ENCODE measurements around the gene OSBPL9.

GRCh38 chr1:51635615-51636014, 18.7 kb downstream of the OSBPL9 start:
- TF ChIP-seq ZBTB33 (IDR thresholded peaks at IDR 0.05): no peak
- no peak for TF ChIP-seq MXI1 (IDR thresholded peaks at IDR 0.05; ENCODE audit: low read depth, low read length)
- TF ChIP-seq SIX5 (IDR thresholded peaks at IDR 0.05; ENCODE audit: low read depth, low read length, severe bottlenecking): no peak
- TF ChIP-seq LARP7 (IDR thresholded peaks at IDR 0.05): no peak
- TF ChIP-seq POLR2AphosphoS5 (IDR thresholded peaks at IDR 0.05; ENCODE audit: low read length): no peak
- TF ChIP-seq CBFB (IDR thresholded peaks at IDR 0.05; ENCODE audit: low read depth): no peak
- TF ChIP-seq, protein P1, sequence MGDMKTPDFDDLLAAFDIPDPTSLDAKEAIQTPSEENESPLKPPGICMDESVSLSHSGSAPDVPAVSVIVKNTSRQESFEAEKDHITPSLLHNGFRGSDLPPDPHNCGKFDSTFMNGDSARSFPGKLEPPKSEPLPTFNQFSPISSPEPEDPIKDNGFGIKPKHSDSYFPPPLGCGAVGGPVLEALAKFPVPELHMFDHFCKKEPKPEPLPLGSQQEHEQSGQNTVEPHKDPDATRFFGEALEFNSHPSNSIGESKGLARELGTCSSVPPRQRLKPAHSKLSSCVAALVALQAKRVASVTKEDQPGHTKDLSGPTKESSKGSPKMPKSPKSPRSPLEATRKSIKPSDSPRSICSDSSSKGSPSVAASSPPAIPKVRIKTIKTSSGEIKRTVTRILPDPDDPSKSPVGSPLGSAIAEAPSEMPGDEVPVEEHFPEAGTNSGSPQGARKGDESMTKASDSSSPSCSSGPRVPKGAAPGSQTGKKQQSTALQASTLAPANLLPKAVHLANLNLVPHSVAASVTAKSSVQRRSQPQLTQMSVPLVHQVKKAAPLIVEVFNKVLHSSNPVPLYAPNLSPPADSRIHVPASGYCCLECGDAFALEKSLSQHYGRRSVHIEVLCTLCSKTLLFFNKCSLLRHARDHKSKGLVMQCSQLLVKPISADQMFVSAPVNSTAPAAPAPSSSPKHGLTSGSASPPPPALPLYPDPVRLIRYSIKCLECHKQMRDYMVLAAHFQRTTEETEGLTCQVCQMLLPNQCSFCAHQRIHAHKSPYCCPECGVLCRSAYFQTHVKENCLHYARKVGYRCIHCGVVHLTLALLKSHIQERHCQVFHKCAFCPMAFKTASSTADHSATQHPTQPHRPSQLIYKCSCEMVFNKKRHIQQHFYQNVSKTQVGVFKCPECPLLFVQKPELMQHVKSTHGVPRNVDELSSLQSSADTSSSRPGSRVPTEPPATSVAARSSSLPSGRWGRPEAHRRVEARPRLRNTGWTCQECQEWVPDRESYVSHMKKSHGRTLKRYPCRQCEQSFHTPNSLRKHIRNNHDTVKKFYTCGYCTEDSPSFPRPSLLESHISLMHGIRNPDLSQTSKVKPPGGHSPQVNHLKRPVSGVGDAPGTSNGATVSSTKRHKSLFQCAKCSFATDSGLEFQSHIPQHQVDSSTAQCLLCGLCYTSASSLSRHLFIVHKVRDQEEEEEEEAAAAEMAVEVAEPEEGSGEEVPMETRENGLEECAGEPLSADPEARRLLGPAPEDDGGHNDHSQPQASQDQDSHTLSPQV (IDR thresholded peaks at IDR 0.05): no peak
- TF ChIP-seq, protein P2, sequence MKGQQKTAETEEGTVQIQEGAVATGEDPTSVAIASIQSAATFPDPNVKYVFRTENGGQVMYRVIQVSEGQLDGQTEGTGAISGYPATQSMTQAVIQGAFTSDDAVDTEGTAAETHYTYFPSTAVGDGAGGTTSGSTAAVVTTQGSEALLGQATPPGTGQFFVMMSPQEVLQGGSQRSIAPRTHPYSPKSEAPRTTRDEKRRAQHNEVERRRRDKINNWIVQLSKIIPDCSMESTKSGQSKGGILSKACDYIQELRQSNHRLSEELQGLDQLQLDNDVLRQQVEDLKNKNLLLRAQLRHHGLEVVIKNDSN (IDR thresholded peaks at IDR 0.05; ENCODE audit: borderline replicate concordance, extremely low read length, insufficient read depth, low read depth, low read length): no peak
- no peak for TF ChIP-seq ZNF207 (IDR thresholded peaks at IDR 0.05; ENCODE audit: borderline replicate concordance)
